ENCODE measurements around the gene CFAP97D2.

- TF ChIP-seq CTCF (IDR thresholded peaks at IDR 0.05) (no peak), POLR2A (IDR thresholded peaks at IDR 0.05) (no peak)
These were observed 35.1 kb upstream of the CFAP97D2 start for GRCh38 chr13:114143806-114144605.

Data from thyroid gland (tissue), 4 donors.